ENCODE data around the gene CTR9.

CTR9 gene

DNA sequence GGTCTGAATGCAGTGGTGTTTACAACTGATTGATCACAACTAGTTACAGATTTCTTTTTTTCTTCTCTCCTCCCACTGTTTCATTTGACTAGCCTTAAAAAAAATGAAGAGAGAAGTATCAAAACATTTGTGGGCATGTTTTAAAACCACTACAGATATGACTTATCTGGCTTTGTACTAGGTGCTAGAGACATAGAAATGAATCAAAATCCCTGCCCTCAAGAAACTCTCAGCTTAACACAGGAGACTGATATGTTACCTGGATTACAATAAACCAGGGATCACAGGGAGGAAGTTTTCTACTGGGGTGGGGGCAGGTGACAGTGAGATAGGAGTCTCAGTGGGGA lies 25.2 kb upstream of the CTR9 start:
- peaks cover 38% of the 10 kb centered on the region for H3K4me1 ChIP-seq (ENCODE audit: control insufficient read depth, insufficient read depth, low read length)
- no peaks in the 10 kb centered on the region for H3K36me3 ChIP-seq (ENCODE audit: insufficient read depth, low read length)
- H3K4me2 ChIP-seq (ENCODE audit: low read length), result no peak overlapping the region
- H3K9ac ChIP-seq (ENCODE audit: low read depth, low read length), result no peak overlapping the region
- H3K4me3 ChIP-seq (ENCODE audit: low read length), result no peak overlapping the region
- no peaks in the 10 kb centered on the region for H3K9me3 ChIP-seq (replicated peaks; ENCODE audit: low read length)
- H3K27me3 ChIP-seq (ENCODE audit: control insufficient read depth, insufficient read depth, low read length), result peaks cover 5% of the 10 kb centered on the region

DNA sequence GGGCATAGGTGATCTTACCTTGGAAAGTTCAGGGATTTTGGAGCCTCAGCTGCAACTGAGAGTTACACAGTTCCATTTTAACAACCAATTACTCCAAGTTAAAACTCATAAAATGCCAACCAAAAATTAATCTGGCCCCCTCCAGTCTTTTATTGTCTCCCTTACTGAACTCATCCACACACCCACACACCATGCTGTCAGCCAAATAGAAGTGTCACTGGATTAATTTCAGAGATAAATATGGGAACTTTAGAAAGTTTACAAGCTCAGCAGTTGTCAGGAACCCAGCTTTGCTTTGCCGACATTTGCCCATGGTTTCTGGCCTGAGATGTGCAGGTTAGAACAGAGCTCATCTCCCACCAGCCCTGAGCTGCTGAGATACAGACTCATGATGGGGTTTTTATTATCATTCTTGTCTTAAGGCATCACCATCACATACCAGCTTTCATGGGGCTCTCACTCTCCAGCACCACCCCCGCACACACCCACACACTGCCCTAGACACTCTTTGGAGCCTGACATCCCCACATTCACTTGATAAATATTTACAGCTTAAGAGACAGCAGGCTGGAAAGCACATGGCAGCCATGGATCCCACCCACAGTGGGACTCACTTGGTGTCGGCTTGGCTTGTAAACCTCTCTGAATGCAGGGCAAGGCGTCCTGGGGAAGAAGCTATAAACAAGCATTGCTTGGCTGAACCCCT lies 23.7 kb upstream of the CTR9 start:
- Histone ChIP-seq H3K9me3 (replicated peaks; ENCODE audit: low read length) (no peaks in the 10 kb centered on the region), H3K4me2 (ENCODE audit: low read length) (peak overlapping the region; percentile 0), H3K4me3 (ENCODE audit: low read length) (no peak overlapping the region), H3K27me3 (ENCODE audit: control insufficient read depth, insufficient read depth, low read length) (peaks cover under 1% of the 10 kb centered on the region), H3K36me3 (ENCODE audit: insufficient read depth, low read length) (no peaks in the 10 kb centered on the region), H3K9ac (ENCODE audit: low read depth, low read length) (peak overlapping the region; percentile 11), H3K4me1 (ENCODE audit: control insufficient read depth, insufficient read depth, low read length) (peaks cover 38% of the 10 kb centered on the region)

DNA sequence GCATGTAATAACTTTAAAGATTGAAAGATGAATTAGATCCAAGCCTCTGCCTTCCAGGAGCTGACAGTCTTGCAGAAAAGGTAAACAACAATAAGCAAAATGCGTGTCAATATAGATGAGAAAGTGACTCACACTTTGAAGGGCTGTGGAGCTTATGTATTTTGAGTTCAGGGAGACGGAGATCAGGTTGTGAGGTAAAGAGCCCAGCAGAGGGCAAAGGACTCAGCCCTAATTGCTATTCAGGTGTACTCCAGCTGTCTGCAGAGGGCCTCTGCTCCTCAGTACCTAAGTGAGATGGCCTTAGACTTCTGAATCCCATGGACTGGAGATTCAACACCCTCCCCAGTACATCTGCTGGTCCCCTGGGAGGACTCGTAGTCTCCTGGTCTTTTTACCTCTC lies 22.9 kb upstream of the CTR9 start:
- no peak overlapping the region for H3K4me3 ChIP-seq (ENCODE audit: low read length)
- H3K36me3 ChIP-seq (ENCODE audit: insufficient read depth, low read length), result no peaks in the 10 kb centered on the region
- H3K4me2 ChIP-seq (ENCODE audit: low read length), result no peak overlapping the region
- no peaks in the 10 kb centered on the region for H3K9me3 ChIP-seq (replicated peaks; ENCODE audit: low read length)
- no peak overlapping the region for H3K9ac ChIP-seq (ENCODE audit: low read depth, low read length)
- H3K27me3 ChIP-seq (ENCODE audit: control insufficient read depth, insufficient read depth, low read length), result no peaks in the 10 kb centered on the region
- H3K4me1 ChIP-seq (ENCODE audit: control insufficient read depth, insufficient read depth, low read length), result peaks cover 38% of the 10 kb centered on the region

DNA sequence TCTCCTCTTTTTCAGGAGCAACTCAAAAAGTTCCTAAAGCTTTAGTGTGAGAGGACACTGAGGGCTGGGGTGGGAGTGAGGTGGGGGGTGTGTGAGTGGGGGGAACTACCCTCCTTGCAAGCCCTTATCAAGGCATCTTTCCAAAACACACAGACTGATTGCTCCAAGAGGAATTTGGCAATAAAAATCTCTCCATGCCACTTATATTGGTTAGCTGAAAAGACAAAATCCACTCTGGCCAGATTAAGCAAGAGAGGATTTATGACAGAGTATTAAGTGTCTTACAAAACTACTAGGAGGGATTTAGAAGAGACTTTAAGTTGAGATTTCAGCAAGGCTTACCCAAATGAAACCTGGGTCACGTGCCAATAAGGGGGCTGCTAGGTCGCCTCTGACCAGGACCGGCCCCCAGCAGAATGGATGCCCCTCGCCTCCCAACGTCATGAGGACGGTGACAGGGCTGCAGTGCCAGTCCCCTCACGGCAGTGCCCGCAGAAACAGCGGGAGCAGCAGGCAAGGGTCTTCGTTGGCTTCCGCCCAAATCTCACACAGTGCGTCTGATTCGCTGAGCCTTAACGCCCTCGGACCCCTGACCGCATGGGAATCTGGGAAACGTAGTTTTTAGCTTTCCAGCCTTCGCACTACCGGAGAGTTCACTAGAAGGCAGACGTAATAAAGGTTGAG lies 22.1 kb upstream of the CTR9 start:
- Histone ChIP-seq H3K4me2 (ENCODE audit: low read length) (peak overlapping the region; percentile 7), H3K4me1 (ENCODE audit: control insufficient read depth, insufficient read depth, low read length) (peaks cover 38% of the 10 kb centered on the region), H3K36me3 (ENCODE audit: insufficient read depth, low read length) (no peaks in the 10 kb centered on the region), H3K9me3 (replicated peaks; ENCODE audit: low read length) (no peaks in the 10 kb centered on the region), H3K9ac (ENCODE audit: low read depth, low read length) (no peak overlapping the region), H3K27me3 (ENCODE audit: control insufficient read depth, insufficient read depth, low read length) (no peaks in the 10 kb centered on the region), H3K4me3 (ENCODE audit: low read length) (no peak overlapping the region)

DNA sequence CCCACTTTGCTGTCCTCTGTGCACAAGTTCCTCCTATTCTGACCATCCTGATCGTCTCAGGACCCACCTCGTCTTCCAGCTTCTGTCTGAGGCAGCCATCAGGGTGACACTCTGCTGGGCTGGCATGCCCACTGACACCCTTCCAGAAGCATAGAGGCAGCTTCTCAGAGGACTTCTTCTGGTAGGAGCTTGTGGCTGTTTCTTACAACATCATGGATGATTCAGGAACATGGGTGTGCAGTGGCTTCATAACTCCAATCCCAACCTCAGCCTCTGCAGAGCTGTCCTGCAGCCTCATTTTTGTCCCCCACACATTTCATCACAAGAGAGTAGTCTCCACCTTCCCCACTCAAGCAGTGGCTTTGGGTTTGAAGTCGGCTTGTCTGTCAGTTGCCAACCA lies 20.9 kb upstream of the CTR9 start:
- no peaks in the 10 kb centered on the region for H3K9me3 ChIP-seq (replicated peaks; ENCODE audit: low read length)
- H3K9ac ChIP-seq (ENCODE audit: low read depth, low read length), result no peak overlapping the region
- H3K4me3 ChIP-seq (ENCODE audit: low read length), result no peak overlapping the region
- H3K36me3 ChIP-seq (ENCODE audit: insufficient read depth, low read length), result no peaks in the 10 kb centered on the region
- H3K4me1 ChIP-seq (ENCODE audit: control insufficient read depth, insufficient read depth, low read length), result peaks cover 36% of the 10 kb centered on the region
- no peaks in the 10 kb centered on the region for H3K27me3 ChIP-seq (ENCODE audit: control insufficient read depth, insufficient read depth, low read length)
- H3K4me2 ChIP-seq (ENCODE audit: low read length), result no peak overlapping the region

DNA sequence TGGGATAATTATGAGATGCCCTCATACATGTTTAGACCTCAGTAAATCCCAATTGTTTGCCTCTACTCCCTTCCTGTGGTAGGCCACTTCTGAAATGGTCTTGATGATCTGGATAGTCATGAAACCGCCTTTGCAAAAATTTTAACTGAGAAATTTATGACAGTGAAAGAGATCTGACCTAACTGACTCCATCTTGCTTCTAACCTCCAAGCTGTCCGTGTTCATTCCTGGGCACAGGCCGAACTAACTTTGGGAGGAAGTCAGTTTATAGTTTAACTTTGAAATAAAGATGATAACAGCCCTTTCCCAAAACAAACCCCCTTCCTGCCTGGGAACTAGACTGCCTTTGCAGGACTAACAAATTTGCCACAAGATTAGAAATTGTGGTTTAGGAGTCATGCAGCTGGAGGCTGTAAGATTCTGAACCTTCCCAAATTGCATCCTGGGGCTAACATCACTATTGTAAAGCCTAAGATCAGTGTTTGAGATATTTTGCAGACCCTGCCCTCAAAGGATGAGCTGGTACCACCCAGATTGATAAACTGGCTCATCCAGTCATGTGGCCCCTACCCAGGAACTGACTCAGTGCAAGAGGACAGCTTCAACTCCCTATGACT lies 19.9 kb upstream of the CTR9 start:
- H3K9ac ChIP-seq (ENCODE audit: low read depth, low read length), result no peak overlapping the region
- peaks cover 35% of the 10 kb centered on the region for H3K4me1 ChIP-seq (ENCODE audit: control insufficient read depth, insufficient read depth, low read length)
- no peaks in the 10 kb centered on the region for H3K27me3 ChIP-seq (ENCODE audit: control insufficient read depth, insufficient read depth, low read length)
- H3K4me2 ChIP-seq (ENCODE audit: low read length), result no peak overlapping the region
- H3K9me3 ChIP-seq (replicated peaks; ENCODE audit: low read length), result no peaks in the 10 kb centered on the region
- H3K36me3 ChIP-seq (ENCODE audit: insufficient read depth, low read length), result no peaks in the 10 kb centered on the region
- no peak overlapping the region for H3K4me3 ChIP-seq (ENCODE audit: low read length)

DNA sequence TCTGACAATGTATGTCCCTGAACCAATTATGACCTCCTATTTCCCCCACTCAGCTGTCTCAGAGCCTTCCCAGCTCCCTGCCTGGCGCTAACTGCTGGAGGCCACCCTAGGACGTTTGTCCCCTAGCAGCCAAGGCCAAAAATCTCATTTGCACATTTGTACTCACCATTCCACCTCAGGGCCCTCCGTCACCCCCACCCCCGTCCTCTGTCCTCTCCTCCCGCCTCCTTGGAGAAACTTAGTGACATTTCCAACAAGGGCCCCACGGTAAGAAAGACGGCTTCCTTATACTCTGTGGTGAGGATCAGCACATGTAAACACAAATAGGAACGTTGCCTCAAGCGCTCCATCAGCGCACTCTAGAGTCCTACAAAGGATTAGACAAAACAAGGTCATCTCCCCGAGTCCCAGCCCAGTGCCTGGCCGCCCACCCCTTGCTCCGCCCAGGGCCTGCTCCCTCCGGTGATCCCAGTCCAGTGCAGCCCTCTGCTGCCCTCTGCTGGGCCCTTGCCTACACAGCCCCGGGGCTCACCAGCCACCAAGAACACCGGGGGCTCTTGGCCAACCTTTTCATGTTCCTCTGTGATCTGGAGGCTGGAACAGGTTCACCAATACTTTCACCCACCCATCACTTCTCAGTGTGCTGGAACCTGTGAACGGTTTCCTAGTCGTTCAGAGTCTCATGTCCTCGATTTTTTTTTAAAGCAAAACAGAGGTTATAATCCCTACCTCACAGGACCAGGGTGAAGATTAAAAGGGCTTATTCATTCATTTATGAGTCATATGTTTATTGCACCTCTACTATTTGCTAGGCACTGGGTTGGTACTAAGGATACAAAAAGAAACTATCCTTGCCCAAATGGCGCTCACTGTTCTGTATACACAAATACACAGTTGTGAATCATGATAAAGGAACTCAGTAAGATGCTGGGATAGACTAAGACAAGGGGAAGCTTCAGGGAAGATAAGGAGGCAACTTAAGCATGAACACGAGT lies 15.3 kb upstream of the CTR9 start:
- H3K4me1 ChIP-seq (ENCODE audit: control insufficient read depth, insufficient read depth, low read length), result peaks cover 11% of the 10 kb centered on the region
- no peaks in the 10 kb centered on the region for H3K9me3 ChIP-seq (replicated peaks; ENCODE audit: low read length)
- peak overlapping the region; percentile 69 for H3K9ac ChIP-seq (ENCODE audit: low read depth, low read length)
- H3K27me3 ChIP-seq (ENCODE audit: control insufficient read depth, insufficient read depth, low read length), result no peaks in the 10 kb centered on the region
- H3K36me3 ChIP-seq (ENCODE audit: insufficient read depth, low read length), result no peaks in the 10 kb centered on the region
- H3K4me2 ChIP-seq (ENCODE audit: low read length), result peak overlapping the region; percentile 80
- H3K4me3 ChIP-seq (ENCODE audit: low read length), result peak overlapping the region; percentile 56

DNA sequence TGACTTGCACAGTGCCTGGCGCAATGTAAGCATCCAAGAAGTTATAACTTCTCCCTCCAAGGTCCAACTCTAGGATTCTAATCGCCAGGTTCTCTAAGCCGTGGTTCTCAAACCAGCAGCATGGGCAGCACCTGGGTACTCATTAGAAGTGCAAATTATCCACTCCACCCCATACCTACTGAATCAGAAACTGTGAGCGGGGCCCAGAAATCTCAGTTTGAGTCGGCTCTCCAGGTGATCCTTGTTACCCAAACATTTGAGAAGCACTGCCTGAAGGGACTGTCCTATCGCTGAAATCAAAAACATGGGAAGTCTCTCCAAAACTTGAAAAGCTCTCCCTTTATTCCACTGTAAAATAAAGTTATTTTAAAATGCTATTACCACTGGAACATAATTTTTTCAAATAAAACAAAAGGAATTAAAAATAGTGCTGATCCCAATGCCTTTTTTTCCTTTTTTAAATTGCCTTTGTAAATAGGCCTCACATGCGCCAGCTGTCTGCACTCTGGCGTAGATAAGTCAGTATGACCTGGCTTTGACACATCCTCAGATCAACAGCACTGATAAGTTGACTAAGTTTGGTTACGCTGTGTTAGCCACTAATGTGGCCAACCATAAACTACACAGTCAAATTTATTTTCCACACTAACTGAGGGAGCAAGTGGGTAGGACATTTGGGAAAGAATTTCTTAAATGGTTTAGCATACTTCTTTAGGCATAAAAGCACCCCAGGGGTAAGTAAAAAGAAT lies 8.4 kb upstream of the CTR9 start:
- no peak overlapping the region for H3K9ac ChIP-seq (ENCODE audit: low read depth, low read length)
- no peak overlapping the region for H3K4me2 ChIP-seq (ENCODE audit: low read length)
- no peaks in the 10 kb centered on the region for H3K36me3 ChIP-seq (ENCODE audit: insufficient read depth, low read length)
- peaks cover 4% of the 10 kb centered on the region for H3K4me1 ChIP-seq (ENCODE audit: control insufficient read depth, insufficient read depth, low read length)
- H3K4me3 ChIP-seq (ENCODE audit: low read length), result no peak overlapping the region
- no peaks in the 10 kb centered on the region for H3K27me3 ChIP-seq (ENCODE audit: control insufficient read depth, insufficient read depth, low read length)
- H3K9me3 ChIP-seq (replicated peaks; ENCODE audit: low read length), result no peaks in the 10 kb centered on the region

DNA sequence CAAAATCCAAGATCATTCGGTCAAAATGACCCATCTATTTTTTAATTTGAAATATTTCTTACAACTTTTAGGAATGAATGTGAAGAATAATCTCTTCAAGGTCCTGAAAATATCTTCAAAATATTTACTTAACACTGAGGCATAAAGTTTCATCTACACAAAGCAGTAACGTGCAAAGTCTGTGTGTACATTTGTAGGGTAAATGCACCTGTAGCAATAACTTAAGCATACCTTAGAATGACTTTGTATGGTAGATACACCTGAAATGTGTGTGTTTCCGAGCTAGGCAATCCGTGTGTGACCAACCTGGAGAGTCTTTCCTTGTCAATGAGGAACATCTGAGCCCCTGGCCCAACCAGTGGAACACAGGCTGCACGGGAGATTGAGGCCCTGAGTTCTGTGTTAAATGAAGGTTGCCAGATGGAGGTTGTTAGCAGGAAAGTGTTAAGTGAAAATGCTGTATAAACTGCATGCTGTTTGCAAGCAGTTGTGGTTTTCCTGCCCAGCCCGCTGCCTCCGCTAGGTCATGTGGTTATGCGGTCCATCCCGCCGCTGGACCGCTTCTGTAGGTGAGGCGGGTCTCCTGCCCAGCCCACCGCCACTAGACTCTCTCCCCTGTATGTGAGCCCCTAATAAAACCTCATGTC lies 7.6 kb upstream of the CTR9 start:
- no peak overlapping the region for H3K4me3 ChIP-seq (ENCODE audit: low read length)
- H3K4me2 ChIP-seq (ENCODE audit: low read length), result no peak overlapping the region
- H3K9ac ChIP-seq (ENCODE audit: low read depth, low read length), result no peak overlapping the region
- H3K36me3 ChIP-seq (ENCODE audit: insufficient read depth, low read length), result no peaks in the 10 kb centered on the region
- H3K27me3 ChIP-seq (ENCODE audit: control insufficient read depth, insufficient read depth, low read length), result no peaks in the 10 kb centered on the region
- H3K4me1 ChIP-seq (ENCODE audit: control insufficient read depth, insufficient read depth, low read length), result peaks cover 4% of the 10 kb centered on the region
- H3K9me3 ChIP-seq (replicated peaks; ENCODE audit: low read length), result no peaks in the 10 kb centered on the region

DNA sequence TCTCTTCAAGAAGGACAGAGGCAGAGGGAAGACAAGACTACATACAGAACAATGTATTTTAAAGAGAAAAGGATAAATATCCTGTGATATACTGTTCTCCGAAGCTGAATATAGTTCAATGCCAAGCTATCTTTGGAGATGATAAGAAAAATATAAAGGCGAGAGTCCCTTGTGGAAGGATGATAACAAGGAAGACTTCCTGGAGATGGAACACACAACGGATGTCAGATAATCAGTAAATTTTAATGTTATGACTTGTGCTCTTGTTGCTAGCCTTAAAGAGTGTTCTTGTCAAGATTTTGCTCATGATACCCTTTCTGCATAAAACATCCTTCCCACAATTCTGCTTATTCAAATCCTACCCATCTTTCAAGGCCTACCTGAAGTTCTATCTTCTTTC lies 6.8 kb upstream of the CTR9 start:
- Histone ChIP-seq H3K9me3 (replicated peaks; ENCODE audit: low read length) (no peaks in the 10 kb centered on the region), H3K4me1 (ENCODE audit: control insufficient read depth, insufficient read depth, low read length) (peaks cover 4% of the 10 kb centered on the region), H3K27me3 (ENCODE audit: control insufficient read depth, insufficient read depth, low read length) (no peaks in the 10 kb centered on the region), H3K9ac (ENCODE audit: low read depth, low read length) (no peak overlapping the region), H3K4me2 (ENCODE audit: low read length) (no peak overlapping the region), H3K36me3 (ENCODE audit: insufficient read depth, low read length) (no peaks in the 10 kb centered on the region), H3K4me3 (ENCODE audit: low read length) (no peak overlapping the region)

All from skeletal muscle satellite cell (primary cell).